Adipose tissue (tissue), 3 donors: Measurements from ENCODE around the gene TUNAR. TPM values are rescaled to one million over a fixed set of nuclear protein-coding genes. Genes with fewer than 3 reads are reported as not detected.
"Not testable (repeated sequence)": the region's sequence is repeated elsewhere in the genome, so short reads cannot be mapped to it uniquely, and the experiment has no call there.

Experiments used
- H3K27ac ChIP-seq: one replicate; pipeline ENCODE4 v1.5.1; 2013; ENCODE audit warnings: low read depth, low read length
- WGBS, 3 donors: extraction: QIAGEN DNeasy Blood & Tissue Kit; methylation state at CpG; one replicate each; pipeline ENCODE4 v1.1.7; 2013; 5-methylcytosine and 5-hydroxymethylcytosine counted together
- polyA plus RNA-seq, 3 donors: library from polyadenylated mRNA; stranded (reverse); fragments of 200-250 nt; gene quantifications; one replicate each; pipeline ENCODE4 v1.2.3, GENCODE V29; 2013
- donor health status: healthy with polysubstance abuse.
- donor health status: Bipolar disorder and iron deficiency.
- donor health status: healthy.

Gene TUNAR
- polyA plus RNA-seq, 3 donors, result 1.3 TPM; not detected in 2

GRCh38 chr14:95948558-95948981 lies 71.9 kb downstream of the TUNAR start:
- no peak overlapping the region for H3K27ac ChIP-seq
- WGBS, 3 donors, result 4 to 19% (median 13%) methylated on average over 2 of the region's 2 CpGs

DNA sequence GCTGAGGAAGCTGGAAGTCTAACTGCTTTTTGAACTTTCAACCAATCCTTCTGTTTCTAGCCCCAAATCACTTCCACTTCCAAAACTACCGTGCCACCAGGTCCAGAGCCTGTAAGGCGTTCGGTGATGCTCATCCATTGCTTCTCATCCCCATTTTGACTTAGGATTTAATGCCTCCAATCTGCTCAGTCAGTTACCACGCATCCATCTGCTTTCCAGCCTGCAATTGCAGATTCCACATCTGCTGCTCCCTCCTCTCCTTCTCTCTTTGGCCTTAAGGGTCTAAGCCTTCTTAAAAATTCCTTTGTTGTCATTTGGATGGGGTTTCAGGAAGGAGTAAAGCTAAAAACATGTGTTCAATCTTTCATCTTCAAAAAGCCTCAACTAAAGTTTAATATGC lies 74.7 kb downstream of the TUNAR start:
- WGBS, 3 donors, result 62 to 83% (median 77%) methylated on average over 4 of the region's 4 CpGs
- H3K27ac ChIP-seq, result no peak overlapping the region

GRCh38 chr14:95953111-95953724 lies 76.6 kb downstream of the TUNAR start:
- WGBS, 3 donors, result 50 to 59% (median 53%) methylated on average over 8 of the region's 8 CpGs
- H3K27ac ChIP-seq, result no peak overlapping the region

- no peak overlapping the region for H3K27ac ChIP-seq
- 72 to 75% (median 74%) methylated on average over 5 of the region's 5 CpGs for WGBS, 3 donors
Observed at GRCh38 chr14:95956601-95957460, 80.2 kb downstream of the TUNAR start.

GRCh38 chr14:95958105-95958504 lies 81.5 kb downstream of the TUNAR start:
- H3K27ac ChIP-seq, result no peak overlapping the region
- WGBS, 3 donors, result 18 to 45% (median 22%) methylated on average over 3 of the region's 3 CpGs

DNA sequence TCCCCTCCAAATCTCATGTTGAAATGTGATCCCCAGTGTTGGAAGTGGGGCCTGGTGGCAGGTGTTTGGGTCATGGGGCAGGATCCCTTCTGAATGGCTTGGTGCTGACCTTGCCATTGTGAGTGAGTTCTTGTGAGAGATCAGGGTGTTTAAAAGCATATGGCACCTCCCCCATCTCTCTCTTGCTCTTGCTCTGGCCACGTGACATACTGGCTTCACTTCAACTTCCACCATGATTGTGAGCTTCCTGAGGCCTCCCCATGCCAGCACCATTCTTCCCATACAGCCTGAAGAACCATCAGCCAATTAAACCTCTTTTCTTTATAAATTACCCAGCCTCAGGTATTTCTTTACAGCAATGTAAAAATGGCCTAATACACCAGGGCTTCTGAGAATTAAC lies 82.7 kb downstream of the TUNAR start:
- 27 to 38% (median 33%) methylated on average over 1 of the region's 1 CpG for WGBS, 3 donors
- no peak overlapping the region for H3K27ac ChIP-seq

DNA sequence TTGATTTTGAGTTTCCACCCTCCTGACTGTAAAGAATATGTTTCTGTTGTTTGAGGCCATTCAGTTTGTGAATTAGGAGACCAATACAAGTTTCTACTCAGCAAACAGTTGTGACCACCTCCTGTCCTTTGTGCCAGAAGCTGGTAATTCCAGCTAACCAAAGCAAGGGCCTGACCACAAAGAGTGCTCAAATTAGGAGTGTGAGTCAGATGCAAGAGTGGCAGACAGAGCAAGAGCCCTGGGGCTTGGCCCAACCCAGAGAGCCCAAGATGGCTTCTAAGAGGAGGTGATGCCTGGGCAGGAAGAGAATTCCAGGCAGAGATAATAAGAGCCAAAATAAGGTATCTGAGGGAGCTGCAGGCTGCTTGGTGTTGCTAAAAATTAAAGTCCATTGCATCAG lies 84.8 kb downstream of the TUNAR start:
- no peak overlapping the region for H3K27ac ChIP-seq

DNA sequence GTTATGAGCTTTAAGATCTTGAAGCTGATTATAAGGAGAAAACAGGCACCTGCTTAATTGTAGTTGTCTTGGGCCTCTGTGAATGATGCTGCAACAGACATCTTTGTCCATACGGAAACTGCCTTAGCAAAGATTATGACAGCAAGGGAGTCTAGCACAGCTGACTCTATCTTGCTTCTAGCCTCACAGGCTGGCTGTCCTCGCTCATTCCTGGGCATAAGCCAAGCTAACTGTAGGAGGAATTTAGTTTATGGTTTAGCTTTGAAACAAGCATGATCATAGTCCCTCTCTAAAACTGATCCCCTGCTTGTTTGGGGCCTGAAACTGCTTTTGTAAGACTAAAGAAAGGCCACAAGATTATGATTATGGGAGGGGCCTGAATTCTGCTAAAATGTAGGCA lies 88.3 kb downstream of the TUNAR start:
- 54 to 69% (median 64%) methylated on average over 2 of the region's 2 CpGs for WGBS, 3 donors
- no peak overlapping the region for H3K27ac ChIP-seq

DNA sequence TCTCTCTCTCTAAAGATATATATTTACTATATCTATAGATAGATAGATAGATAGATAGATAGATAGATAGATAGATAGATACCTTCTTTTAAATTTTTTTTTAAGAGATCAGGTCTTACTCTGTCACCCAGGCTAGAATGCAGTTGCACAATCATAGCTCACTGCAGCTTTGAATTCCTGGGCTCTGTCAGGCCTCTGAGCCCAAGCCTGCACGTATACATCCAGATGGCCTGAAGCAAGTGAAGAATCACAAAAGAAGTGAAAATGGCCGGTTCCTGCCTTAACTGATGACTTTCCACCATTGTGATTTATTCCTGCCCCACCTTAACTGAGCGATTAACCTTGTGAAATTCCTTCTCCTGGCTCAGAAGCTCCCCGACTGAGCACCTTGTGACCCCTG lies 91.4 kb downstream of the TUNAR start:
- not testable (repeated sequence) for H3K27ac ChIP-seq
- WGBS, 3 donors, result 42 to 63% (median 59%) methylated on average over 4 of the region's 4 CpGs

Other genes with a start within 250 kb of the TUNAR start
- gene TCL1B, start 190.4 kb upstream of the TUNAR start, polyA plus RNA-seq, result not detected
- gene TCL1A, start 162.7 kb upstream of the TUNAR start, polyA plus RNA-seq, result 1 to 10 TPM in 1 of 3 donors, under 1 TPM in 1, not detected in 1; 0.46 to 1.4 TPM
- gene C14orf132, start 162.5 kb downstream of the TUNAR start, polyA plus RNA-seq, result 1 to 10 TPM; 1.4 to 6.9 (median 2.1) TPM